ENCODE data around the gene RSRC2.
"Not testable (repeated sequence)": the region's sequence is repeated elsewhere in the genome, so short reads cannot be mapped to it uniquely, and the experiment has no call there.

The RSRC2 gene, protein sequence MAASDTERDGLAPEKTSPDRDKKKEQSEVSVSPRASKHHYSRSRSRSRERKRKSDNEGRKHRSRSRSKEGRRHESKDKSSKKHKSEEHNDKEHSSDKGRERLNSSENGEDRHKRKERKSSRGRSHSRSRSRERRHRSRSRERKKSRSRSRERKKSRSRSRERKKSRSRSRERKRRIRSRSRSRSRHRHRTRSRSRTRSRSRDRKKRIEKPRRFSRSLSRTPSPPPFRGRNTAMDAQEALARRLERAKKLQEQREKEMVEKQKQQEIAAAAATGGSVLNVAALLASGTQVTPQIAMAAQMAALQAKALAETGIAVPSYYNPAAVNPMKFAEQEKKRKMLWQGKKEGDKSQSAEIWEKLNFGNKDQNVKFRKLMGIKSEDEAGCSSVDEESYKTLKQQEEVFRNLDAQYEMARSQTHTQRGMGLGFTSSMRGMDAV

DNA sequence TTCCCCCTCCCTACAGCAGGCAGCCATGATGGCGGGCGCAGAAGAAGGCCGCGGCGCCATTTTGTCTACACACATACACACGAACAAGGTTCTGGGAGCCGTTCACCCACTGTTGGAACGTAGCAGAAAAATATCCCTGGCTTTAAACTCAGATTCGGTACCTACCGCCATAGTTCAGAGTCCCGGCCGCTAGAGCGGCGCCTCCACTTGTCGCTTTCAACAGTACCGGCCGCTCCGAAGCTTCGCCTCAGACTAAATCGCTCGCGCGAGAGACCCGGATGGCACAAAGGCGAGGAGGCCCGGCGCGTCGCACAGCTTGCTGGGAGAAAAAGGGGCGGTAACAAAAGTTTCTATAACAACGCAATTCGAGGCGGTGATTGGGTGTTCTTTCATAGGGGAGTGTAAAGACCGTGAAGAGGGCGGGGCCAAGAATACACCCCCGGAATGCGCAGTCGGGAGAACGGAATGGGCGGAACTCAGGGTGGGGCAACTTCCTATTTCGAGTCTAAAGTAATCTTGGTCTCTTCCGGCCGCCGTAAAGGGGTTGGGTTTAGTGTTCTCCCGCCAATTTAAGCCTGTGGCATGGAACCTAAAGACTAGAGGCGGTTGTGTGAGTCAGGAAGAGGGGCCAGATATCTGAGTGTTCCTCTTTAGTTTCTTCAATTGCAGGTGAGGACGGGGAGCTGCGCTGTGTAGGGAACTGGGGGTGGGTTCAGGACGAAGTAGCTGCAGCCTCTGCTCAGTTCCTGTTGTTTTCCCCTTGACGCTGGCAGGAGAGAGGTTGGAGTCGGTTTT, at the start of gene RSRC2, which contains the start of gene KNTC1:
TSS of gene RSRC2 (minus strand) at position 254 of the 795 bp plus-strand sequence. CDS start at position 171, 83 bp downstream.
TSS of gene KNTC1 (plus strand) at position 567 of the 795 bp plus-strand sequence. CDS start 2,815 bp downstream, outside the sequence.
- DNase-seq, result peak; percentile 100

DNA sequence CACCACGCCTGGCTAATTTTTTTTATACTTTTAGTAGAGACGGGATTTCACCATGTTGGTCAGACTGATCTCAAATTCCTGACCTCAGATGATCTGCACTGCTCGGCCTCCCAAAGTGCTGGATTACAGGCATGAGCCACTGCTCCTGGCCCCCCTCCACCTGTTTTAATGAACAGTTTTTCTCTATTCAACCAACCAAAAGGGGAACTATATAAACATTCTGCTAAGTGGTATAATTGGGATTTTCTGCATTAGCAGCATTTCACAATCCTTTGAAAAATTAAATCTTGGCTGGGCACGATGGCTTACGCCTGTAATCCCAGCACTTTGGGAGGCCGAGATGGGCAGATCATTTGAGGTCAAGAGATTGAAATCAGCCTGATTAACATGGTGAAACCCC, 45.1 kb upstream of the RSRC2 start:
- DNase-seq, result no peak

DNA sequence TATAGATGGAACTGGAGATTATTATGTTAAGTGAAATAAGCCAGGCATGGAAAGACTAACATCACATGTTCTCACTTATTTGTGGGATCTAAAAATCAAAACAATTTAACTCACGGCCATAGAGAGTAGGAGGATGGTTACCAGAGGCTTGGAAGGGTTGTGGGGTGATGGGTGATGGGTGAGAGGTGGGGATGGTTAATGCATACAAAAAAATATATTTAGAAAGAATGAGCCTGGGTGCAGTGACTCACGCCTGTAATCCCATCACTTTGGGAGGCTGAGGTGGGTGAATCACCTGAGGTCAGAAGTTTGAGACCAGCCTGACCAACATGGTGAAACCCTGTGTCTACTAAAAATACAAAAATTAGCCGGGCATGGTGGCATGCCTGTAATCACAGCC, 43.3 kb upstream of the RSRC2 start:
- DNase-seq, result not testable (repeated sequence)

DNA sequence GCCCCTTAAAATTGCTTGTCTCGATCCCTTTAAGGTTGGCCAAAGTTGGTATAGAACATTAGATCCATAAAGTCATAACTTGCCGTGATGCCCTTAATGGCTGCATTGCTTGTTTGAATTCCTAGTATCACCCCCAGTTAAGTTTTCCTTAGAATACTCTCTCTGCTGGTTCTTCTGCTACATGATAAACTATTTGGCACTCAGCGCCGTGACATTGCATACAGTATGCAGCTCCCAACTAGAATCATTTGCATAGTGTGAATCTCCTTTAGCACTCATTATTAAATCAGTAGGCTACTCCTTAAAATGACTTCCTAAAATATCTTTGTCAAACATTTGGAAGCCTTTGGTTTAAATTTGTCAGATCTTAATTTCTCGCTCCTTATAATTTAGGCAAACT, 42.6 kb upstream of the RSRC2 start:
- DNase-seq, result no peak

DNA sequence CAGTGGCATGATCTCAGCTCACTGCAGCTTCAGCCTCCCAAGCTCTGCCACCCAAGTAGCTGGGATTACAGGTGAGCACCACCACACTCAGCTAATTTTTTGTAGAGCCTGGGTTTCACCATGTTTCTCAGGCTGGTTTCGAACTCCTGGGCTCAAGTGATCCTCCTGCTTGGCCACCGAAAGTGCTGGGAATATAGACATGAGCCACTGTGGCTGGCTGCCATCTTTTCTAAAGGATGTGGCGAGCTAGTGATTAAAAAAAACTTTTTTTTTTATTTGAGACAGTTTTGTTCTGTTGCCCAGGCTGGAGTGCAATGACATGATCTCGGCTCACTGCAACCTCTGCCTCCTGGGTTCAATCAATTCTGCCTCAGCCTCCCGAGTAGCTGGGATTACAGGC, 40.1 kb upstream of the RSRC2 start:
- DNase-seq, result not testable (repeated sequence)

DNA sequence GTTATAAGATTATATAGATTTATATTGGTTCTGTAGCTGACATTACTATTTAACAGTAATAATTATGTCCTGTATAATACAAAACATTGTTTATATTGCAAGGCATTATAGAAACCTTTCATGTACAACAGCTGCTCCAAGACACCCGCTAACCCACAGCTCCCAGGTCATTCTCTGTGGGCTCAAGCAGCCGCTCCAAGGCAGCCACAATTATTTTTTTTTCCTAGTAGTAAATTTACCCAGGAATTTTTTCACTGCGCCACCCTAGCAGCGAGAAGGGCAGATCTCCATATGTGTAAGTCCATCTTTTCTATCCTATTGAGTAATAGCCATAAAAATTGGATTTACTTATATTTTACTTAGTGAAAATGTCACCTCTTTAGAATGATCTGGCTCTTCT, 36.6 kb upstream of the RSRC2 start:
- no peak for DNase-seq

DNA sequence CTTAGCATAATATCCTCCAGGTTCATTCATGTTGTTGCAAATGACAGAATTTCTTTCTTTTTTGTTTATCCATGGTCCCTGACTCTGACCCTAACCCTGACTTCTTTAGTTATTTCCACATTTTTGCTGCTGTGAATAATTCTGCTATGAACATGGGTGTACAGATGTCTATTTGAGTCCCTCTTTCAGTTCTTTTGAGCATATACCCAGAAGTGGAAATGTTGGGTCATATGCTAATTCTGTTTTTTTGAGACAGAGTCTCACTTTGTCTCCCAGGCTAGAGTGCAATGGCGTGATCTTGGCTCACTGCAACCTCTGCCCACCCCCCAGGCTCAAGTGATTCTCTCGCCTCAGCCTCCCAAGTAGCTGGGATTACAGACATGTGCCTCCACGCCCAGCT, 33.4 kb upstream of the RSRC2 start:
- DNase-seq, result no peak

DNA sequence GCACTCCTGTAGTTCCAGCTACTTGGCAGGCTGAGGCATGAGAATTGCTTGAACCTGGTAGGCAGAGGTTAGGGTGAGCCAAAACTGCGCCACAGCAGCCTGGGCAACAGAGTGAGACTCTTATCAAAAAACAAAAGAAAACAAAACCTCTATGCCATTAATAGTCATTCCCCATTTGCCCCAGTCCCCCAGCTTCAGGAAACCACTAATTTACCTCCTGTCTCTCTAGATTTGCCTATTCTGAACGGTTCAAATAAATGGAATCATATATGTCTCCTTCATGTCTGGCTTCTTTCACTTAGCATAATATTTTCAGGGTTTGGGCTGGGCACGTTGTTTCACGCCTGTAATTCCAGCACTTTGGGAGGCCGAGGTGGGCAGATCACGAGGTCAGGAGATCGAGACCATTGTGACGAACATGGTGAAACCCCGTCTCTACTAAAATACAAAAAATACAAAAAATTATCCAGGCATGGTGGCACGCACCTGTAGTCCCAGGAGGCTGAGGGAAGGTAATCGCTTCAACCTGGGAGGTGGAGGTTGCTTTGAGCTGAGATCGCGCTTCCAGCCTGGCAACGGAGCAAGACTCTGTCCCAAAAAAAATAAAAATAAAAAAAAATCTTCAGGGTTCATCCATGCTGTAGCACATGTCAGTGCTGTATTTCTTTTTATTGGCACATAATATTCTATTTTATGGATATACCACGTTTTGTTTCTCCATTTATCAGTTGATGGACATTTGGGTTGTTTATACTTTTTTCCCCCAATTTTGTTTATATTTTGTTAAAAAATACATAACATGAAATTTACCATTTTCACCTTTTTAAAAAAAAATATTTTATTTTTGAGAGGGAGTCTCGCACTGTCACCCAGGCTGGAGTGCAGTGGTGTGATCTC, 32.3 kb upstream of the RSRC2 start:
- DNase-seq, result no peak

DNA sequence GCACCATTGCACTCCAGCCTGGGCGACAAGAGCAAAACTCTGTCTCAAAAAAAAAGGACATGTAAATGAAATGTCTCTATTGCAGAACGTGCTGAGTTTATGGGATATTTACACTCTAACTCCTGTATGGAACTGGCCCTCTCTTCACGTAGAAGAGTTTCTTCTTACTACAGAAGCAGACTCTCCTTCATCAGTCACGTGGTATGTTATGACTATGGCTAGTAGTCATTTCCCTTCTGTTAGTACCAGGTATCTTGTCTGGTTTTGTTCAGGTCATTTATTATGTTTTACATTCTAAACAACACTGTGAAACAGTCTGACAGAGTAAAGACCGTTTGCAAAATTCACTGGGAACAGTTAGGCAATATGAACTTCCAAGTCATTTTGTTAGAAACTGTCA, 20.6 kb upstream of the RSRC2 start:
- DNase-seq, result no peak

DNA sequence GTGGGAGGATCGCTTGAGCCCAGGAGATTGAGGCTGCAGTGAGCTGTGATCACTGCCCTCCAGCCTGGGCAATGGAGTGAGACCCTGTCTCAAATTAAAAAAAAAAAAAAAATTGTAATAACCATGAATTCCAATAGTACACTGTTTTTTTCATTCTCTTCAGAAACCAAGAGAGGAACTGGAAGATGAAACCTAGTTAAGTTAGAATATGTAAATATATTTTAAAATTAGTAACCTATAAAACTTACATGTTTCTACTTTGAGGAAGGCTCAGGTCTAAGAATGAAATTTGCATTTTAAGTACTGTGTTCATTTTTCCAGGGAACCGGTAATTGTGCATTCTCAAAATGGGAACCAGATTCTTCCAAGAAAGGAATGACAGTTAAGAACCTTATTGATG, 19.1 kb upstream of the RSRC2 start:
- no peak for DNase-seq

DNA sequence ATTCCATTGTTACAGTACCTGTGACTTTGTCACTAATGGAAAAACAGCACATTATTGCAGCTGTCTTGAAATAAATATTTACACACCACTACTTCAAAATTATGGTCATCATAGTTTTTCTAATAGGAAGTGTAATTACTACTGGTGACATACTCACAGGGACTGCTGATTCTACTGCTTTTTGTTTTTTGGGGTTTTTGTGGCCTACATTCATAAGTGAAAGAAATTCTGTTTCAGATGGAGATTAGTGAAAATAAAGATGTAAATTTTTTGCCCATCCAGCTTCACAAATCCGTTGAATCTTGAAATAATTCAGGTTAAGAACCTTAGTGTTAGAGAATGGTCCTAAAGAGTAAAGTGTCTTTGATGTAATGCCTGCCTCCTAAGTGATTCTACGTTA, 17.8 kb upstream of the RSRC2 start:
- DNase-seq, result no peak

DNA sequence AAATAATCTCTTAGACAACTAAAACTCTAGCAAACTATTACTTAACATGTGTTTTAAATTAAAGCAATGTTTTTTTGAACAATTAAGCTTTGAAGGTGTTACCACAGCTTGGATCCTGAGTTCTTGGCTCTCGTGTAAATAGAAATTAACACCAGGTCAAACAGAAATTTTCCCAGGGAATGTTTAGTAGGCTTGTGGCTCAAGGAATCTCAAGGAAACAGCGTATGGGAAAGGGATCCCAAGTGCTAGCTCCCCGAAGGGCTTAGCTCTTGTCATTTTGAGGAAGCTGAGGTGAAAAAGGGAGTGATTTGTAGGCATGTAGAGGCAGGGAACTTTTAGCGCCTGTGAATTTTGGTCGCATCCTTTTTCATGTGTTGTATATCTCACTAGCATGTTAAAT, 11.8 kb upstream of the RSRC2 start:
- no peak for DNase-seq

DNA sequence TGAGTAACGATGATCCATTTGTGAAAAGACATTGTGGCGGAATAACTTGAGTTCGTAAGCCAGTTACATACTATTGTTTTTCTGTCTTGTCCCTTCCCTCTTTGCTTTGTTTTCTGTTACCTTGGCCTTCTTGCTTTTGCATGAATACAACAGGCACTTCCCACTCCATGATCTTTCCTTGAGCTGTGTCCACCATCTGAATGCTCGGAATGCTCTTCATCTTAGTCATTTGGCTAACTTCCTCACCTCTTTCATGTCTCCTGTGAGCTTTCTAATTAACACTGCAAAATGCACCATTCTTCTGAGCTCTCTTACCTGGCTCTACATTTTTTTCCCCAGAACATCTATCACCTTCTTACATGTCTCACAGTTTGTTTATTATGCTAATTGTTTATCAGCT, 10.3 kb upstream of the RSRC2 start:
- no peak for DNase-seq

DNA sequence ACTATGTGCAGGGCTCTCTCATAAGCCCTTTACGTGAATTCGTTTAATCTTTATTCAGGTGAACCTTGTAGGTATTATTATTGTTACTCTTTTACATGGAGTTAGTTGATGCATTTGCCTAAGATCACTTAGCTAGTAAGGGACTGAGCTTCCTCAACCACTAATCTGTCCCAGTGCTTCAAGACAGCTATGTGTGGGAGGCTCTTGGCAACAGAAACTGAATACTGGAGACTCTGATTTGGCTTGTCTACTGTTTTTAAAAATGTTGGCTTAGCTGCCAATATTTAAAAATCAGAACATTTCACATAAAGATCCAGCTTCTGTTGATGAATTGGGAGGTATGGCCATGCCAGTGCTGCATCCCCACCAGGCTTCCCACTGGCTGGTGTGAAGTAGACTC, 7.1 kb upstream of the RSRC2 start:
- DNase-seq, result no peak

DNA sequence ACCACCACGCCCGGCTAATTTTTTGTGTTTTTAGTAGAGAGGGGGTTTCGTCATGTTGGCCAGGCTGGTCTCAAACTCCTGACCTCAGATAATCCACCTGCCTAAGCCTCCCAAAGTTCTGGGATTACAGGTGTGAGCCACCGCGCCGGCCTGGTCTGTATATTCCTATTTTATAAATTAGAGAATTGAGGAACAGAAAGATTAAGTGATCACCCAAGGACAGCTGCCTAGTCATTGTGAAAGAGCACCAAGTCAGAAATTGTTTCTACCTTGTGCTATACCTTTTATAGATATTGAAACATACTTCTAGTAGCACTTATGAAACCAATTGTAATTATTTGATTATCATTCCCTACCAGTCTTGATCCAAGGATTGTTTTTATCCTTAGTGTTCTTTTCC, 2.3 kb upstream of the RSRC2 start:
- DNase-seq, result no peak

DNA sequence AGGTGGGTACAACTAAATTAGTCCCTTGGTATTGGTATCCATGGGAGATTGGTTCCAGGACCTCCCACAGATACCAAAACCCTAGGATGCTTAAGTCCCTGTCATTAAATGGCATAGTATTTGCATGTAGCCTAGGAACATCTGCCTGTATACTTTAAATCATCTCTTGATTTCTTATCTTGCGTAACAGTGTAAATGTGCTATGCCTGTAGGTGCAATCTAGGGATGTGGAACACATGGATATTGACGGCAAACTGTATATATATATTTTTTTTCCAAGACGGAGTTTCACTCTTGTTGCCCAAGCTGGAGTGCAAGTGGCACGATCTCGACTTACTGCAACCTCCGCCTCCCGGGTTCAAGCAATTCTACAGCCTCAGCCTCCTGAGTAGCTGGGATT, 1.8 kb upstream of the RSRC2 start:
- DNase-seq, result no peak

DNA sequence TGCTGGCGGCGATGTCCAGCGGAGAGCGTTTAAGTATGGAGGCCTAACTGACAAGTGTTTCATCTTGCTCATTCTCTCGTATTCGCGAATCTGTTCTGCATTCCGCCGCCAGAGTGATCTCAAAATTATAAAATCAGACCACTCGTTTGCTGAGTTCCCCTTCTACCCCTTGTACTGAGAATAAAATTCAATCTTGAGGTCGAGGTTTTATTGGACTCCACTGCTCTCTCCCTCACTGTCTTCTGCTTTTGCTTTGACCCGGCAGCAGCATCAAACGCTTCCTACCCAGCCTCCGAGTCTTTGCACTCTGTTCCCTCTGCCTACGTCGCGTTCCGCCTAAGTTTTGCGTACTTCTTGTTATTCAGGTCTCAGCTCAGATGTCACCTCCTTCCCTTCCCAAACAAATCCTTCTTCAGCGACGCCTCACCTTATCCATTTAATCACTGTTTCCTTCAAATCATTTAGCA, 775 bp upstream of the RSRC2 start:
- peak; percentile 62 for DNase-seq

DNA sequence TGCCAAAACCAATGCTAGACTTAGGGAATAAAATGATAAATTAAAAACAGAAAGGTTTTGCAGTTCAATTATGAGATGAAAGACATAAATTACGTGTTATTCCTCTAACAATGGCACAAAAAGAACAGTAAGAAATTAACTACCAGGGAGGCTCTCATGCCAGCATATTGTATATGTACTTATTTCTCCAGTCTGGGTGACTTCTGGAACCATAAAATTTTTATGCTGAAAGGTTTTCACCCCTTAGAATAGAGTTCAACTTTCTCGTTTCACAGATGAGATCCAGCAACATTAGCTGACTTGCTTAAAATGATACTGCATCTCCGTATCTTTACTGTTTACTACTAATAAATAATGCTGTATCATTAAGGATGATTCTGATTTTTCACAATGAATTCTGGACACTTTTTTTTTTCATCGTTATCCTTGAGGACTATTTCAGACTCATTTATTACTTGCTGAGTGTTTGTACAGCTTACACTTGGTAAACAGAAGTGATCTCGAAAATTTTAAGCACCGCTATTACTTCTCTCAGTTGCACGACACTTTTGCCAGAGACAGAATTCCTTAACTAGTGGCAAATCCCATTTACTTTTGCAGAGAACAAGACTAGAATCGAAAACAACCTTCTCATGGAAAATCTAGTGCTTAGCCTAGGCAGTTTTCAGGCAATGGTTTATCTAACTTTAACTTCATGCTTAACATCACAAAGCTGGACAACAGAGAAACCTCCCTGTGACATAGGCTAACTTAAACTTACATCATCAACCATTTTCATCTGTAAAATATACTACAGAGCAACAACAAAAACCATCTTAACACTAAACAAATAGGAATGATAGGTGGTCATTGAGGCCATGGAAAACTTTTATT, 2.7 kb downstream of the RSRC2 start:
- peak; percentile 20 for DNase-seq

DNA sequence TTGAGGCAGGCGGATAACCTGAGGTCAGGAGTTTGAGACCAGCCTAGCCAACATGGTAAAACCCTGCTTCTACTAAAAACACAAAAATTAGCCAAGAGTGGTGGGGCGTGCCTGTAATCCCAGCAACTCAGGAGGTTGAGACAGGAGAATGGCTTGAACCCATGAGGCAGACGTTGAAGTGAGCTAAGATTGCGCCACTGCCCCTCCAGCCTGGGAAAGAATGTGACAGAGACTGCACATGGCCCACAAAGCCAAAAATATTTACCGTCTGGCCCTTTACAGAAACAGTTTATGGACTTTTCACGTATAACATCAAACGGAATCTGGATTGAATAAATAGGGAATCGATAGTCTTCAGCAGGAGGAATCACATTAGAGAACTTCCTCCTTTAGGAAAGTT, 3.5 kb downstream of the RSRC2 start:
- no peak for DNase-seq

DNA sequence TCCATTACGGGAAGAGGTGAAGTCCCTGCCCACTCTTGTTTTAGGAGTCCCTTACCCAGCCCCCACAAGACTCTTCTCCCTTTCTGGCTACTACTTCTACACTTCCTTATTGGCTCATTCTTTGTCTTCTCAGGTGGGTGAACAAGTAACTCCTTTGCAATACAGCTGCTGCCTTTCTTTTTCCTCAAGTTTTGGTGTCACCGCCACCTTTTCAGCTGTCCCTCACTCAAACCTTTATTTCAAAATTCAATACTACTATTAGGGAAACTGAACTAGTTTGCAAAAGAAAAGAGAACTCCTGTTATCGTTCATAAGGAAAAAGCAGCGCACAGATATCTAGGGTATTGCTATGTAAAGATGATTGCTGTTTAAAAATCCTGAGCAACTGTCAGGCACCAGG, 6.1 kb downstream of the RSRC2 start:
- DNase-seq, result no peak

DNA sequence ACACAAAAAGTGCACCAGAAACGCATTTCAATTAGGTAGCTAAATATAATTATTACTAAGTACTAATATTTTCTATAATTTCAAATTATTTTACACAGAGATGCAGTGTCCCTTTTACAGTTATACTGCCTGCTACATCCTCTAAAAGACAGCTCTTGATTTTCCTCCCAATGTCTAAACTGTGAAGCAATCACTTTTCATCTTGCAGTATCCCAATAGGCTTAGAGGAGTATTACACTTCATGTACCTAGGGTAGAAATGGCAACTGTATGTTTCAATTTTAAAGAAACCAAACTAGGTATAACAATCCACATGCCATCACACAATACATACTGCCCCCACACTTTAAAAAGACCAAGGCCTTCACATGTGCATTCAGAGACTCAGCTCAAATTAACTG, 7.3 kb downstream of the RSRC2 start:
- DNase-seq, result no peak

DNA sequence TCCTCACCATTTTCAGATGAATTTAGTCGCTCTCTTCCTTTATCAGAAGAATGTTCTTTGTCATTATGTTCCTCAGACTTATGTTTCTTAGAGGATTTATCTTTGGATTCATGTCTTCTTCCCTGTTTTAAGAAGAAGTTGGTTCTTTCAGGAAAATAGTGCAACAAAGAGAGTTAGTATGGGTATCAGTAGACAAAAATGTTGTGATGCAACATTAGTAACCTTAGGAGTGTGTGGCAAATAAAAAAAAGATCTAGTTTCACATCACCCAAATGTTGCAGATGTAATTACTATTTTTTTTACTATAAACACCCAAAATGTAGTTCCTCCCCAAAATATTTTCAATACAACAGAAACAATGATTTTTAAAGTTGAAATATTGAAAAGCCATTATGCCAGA, 7.8 kb downstream of the RSRC2 start:
- DNase-seq, result no peak
